Activated T-cell treated with anti-CD3 and anti-CD28 coated beads for 48 hours (primary cell): ENCODE measurements around the gene PRRG2.

Experiments
- DNase-seq: peaks from one replicate; pipeline ENCODE4 v3.0.0-alpha.2; 2020; ENCODE audit warnings: low read depth

Gene PRRG2

GRCh38 chr19:49589502-49589905, 8.4 kb downstream of the PRRG2 start:
- DNase-seq = no peak

GRCh38 chr19:49590071-49590970, 9.2 kb downstream of the PRRG2 start:
- peak; percentile 91 for DNase-seq

- DNase-seq = peak; percentile 64
Observed at GRCh38 chr19:49590971-49591730, 10.0 kb downstream of the PRRG2 start, which contains the start of gene PRR12. PRR12 (plus strand) TSS chr19:49591182; CDS start chr19:49591655, 473 bp downstream.

- DNase-seq = peak; percentile 36
Observed at GRCh38 chr19:49591731-49592485, 10.8 kb downstream of the PRRG2 start.

GRCh38 chr19:49592486-49593232, 11.5 kb downstream of the PRRG2 start:
- DNase-seq = peak; percentile 15

GRCh38 chr19:49593233-49594113, 12.4 kb downstream of the PRRG2 start:
- peak; percentile 92 for DNase-seq

GRCh38 chr19:49594157-49594992, 13.3 kb downstream of the PRRG2 start:
- no peak for DNase-seq

GRCh38 chr19:49594993-49595818, 14.1 kb downstream of the PRRG2 start:
- DNase-seq = no peak

- DNase-seq = no peak
Observed at GRCh38 chr19:49595819-49596404, 14.8 kb downstream of the PRRG2 start.

- DNase-seq = no peak
Observed at GRCh38 chr19:49596407-49596806, 15.3 kb downstream of the PRRG2 start.

GRCh38 chr19:49596954-49597702, 16.0 kb downstream of the PRRG2 start:
- no peak for DNase-seq

GRCh38 chr19:49597703-49597974, 16.5 kb downstream of the PRRG2 start:
- no peak for DNase-seq

- no peak for DNase-seq
Observed at GRCh38 chr19:49599378-49600295, 18.5 kb downstream of the PRRG2 start.

GRCh38 chr19:49601482-49602038, 20.4 kb downstream of the PRRG2 start:
- no peak for DNase-seq

GRCh38 chr19:49602806-49603205, 21.7 kb downstream of the PRRG2 start:
- no peak for DNase-seq

- DNase-seq = no peak
Observed at GRCh38 chr19:49605605-49606004, 24.5 kb downstream of the PRRG2 start.
